AG20443 (cell line): ENCODE data around the gene DISP1.
A peak's percentile ranks its signal among the peaks of the same experiment; 100 is the strongest.

Experiments
- DNase-seq: peaks from one replicate; pipeline ENCODE4 v3.0.0; 2012; ENCODE audit warnings: low spot score, mixed read lengths

Gene DISP1, protein sequence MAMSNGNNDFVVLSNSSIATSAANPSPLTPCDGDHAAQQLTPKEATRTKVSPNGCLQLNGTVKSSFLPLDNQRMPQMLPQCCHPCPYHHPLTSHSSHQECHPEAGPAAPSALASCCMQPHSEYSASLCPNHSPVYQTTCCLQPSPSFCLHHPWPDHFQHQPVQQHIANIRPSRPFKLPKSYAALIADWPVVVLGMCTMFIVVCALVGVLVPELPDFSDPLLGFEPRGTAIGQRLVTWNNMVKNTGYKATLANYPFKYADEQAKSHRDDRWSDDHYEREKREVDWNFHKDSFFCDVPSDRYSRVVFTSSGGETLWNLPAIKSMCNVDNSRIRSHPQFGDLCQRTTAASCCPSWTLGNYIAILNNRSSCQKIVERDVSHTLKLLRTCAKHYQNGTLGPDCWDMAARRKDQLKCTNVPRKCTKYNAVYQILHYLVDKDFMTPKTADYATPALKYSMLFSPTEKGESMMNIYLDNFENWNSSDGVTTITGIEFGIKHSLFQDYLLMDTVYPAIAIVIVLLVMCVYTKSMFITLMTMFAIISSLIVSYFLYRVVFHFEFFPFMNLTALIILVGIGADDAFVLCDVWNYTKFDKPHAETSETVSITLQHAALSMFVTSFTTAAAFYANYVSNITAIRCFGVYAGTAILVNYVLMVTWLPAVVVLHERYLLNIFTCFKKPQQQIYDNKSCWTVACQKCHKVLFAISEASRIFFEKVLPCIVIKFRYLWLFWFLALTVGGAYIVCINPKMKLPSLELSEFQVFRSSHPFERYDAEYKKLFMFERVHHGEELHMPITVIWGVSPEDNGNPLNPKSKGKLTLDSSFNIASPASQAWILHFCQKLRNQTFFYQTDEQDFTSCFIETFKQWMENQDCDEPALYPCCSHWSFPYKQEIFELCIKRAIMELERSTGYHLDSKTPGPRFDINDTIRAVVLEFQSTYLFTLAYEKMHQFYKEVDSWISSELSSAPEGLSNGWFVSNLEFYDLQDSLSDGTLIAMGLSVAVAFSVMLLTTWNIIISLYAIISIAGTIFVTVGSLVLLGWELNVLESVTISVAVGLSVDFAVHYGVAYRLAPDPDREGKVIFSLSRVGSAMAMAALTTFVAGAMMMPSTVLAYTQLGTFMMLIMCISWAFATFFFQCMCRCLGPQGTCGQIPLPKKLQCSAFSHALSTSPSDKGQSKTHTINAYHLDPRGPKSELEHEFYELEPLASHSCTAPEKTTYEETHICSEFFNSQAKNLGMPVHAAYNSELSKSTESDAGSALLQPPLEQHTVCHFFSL (N-terminal part only)

DNA sequence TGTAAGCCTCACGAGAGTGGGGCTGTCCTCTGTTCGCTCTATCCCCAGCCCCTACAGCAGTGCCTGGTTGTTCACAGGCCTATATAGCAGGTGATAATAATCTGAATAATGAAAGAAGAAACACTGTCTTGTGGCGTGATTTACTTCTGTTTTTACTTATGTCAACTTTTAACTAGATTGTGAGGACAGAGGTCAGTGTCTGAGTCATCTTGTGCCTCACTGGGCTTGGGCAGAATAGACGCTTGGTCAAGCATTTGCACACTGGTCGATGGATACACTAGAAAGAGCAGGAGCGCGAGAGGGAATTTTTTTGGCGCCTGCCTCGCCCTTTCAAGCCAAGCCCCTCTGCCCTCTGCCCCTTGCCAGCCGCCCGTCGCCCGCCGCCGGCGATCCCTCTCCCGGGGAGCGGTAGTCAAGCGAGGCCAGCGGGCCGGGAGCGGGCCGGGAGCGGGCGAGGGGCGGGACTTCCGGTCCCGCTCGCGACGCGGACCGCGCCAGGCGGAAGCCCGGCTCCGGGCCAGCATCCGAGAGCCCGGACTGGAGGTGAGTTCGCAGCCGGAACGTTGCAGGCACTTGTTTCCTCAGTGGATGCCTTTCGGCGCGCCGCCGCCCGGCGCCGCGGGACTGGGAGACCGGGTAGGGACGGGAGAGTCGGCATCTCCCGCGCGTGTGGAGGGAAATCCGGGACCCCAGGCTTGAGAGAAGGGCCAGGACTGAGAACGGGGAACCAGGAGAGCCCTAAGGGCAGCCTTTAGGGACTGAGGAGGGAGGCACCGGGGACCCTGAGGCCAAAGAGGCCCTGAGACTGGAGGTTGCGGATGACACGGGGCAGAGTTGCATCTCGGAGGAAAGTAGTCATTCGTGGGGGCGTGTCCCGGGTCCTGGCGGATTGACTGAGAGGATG is at the start of gene DISP1:
Gene DISP1 (plus strand): TSS at position 504 of the 904 bp plus-strand sequence. CDS start 127,785 bp downstream, outside the sequence.
- DNase-seq: peak; percentile 95

- no peak for DNase-seq
These were observed 47.7 kb upstream of the DISP1 start for GRCh38 chr1:222767152-222767571.

GRCh38 chr1:222768592-222768991 is 46.2 kb upstream of the DISP1 start:
- DNase-seq: no peak

DNA sequence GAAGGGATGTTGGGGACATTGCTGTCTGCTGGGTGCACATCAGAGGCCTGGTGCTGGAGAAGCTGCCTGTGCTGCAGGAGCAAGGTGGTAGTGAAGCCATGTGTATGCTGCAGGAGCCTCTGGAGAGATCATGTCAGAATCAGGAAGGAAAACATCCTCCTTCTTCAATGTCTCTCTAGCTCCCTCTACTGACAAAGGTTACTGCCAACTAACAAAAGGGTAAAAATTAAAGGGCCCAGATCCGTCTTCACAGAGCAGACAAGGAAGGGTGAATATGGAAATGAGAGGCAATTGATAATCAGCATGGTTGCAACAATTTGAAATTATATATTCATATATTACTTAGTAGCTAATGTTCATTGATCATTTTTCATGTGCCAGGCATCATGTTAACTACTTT is 45.7 kb upstream of the DISP1 start:
- DNase-seq: no peak

- no peak for DNase-seq
These were observed 44.7 kb upstream of the DISP1 start for GRCh38 chr1:222769971-222770620.

- no peak for DNase-seq
These were observed 41.9 kb upstream of the DISP1 start for GRCh38 chr1:222772996-222773379.

DNA sequence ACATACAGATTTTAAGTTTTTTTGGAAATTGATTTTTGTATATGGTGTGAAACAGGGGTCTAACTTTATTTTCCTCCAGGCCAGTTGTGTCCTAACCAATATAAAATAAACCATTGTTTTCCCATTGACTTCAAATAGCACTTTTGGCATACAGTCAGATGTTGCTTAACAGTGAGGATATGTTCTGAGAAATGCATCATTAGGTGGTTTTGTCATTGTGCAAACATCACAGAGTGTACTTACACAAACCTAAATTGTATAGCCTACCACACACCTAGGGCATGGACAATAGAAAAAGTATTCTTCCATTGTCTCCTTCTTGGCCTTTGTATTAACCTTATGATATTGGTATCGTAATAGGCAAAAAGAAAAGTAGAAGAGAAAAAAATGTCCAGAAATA is 37.4 kb upstream of the DISP1 start:
- no peak for DNase-seq

- DNase-seq: no peak
These were observed 36.9 kb upstream of the DISP1 start for GRCh38 chr1:222777977-222778376.

DNA sequence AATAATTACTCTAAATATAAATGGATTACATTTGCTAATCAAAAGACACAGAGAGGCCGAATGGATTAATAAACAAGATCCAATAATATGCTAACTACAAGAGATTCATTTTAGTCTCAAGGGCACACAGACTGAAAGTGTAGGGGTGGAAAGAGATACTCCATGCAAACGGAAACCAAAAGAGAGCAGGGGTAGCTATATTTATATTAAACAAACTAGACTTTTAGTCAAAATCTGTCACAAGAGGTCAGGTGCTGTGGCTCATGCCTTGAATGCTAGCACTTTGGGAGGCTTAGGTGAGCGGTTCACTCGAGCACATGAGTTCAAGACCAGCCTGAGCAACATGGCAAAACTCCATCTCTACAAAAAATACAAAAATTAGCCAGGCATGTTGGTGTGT is 33.6 kb upstream of the DISP1 start:
- DNase-seq: no peak

GRCh38 chr1:222783051-222783450 is 31.8 kb upstream of the DISP1 start:
- no peak for DNase-seq

DNA sequence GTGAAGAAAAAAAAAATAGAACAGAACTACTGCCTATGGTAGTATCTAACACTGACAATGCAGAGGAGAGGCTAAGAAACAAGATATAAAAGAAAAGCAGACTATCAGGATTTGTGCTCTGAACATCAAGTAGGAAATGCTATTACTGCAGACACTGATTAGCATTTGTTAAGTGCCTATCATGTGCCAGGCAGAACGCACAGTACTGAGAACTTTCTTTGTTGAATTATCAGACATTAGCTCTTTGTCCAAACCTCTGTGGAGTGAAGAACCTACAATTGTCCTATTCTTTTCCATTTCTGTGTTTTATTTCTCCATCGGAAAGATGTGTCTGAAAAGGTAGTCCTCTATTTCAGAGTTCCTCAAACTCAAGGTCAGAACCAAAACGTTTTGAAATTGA is 30.5 kb upstream of the DISP1 start:
- DNase-seq: no peak

DNA sequence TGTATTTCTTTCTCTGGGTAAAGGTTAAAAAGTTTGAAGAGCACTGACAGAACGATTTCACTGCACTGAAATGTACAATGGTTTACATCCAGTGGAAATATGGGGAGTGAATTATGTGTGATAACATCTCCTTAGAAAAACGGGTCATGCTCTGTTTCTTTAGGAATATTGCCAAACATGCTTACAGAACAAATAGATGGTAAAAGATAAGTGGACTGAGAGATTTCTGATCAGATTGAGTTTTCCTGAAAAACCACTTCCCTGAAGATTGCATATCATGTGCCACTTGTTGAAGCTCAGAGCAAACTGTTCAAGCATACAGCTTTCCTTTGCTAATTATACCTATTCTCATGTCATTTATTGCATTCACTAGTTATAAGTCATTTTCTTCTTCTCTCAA is 29.9 kb upstream of the DISP1 start:
- DNase-seq: no peak

- no peak for DNase-seq
These were observed 29.3 kb upstream of the DISP1 start for GRCh38 chr1:222785529-222785928.

DNA sequence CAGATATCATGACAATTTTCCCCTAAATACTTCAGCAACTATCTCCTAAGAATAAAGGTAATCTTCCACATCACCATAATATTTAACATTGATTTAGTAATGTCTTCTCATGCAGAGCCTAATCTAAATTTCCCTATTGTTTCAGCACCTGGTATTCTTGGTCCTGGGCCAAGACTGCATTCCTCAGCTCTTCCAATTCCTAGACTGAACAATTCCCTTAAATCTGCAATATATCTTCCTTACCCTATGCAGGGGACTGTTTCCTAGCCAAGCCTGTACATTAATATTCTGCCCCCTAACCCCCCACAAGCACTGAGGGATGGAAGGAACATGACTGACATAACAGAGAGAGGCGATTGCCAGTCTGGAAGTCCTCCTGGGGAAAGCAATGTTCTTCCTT is 28.7 kb upstream of the DISP1 start:
- DNase-seq: no peak

DNA sequence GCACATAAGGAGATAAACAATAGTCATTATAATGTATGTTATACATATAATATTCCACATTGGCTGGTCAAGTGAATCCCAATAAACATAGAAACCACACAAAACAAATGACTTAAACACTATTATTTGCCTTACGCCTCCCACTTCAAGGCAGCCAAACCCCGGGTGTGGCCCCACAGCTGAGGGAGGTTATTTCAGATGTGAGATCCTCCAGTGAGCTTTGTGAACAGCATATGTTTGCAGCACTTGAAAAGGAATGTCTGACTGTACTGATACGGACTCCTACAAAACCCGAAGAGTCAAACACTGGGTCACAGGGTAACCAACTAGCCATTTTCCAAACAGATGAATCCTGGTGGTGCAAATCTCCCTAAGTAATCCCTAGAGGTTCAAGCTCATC is 27.1 kb upstream of the DISP1 start:
- peak; percentile 35 for DNase-seq

DNA sequence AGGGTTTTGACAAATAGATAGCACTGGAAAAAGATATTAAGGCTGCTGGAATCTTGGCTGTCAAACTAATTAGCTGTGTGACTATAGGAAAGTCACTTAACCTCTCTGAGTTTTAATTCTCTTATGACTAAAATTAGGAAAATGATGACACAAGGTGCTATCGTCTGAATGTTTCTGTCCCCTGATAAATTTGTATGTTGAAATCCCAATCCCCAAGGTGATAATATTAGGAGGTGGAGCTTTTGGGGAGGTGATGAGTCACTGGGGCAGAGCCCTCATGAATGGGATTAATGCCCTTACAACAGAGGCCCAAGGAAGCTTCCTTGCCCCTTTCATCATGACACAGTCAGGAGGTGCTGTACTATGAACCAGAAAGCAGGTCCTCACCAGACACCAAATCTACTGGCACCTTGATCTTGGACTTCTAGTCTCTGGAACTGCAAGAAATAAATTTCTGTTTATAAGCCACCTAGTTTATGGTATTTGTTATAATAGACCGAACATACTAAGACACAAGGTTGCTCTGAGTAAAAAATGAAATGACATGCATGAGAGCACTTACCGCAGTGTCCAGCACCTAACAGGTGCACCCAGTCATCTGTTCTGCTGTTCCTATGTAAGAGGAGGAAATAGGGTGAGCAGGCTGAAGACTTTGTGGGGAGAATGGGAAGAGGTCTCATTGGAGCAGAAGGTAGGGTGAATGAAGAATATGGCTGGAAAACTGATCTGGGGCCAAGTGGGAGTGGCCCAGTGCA is 26.3 kb upstream of the DISP1 start:
- DNase-seq: no peak

DNA sequence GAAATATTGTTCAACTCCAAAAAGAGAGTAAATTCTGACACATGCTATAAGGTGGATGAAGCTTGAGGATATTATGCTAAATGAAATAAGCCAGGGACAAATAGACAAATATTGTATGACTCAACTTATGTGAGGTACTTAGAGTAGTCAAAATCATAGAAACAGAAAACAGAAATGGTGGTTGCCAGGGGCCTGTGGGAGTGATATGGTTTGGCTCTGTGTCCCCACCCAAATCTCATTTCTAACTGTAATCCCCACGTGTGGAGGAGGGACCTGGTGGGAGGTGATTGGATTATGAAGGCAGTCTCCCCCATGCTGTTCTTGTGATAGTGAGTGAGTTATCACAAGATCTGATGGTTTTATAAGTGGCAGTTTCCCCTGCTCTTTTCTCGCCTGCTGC is 24.7 kb upstream of the DISP1 start:
- DNase-seq: no peak

GRCh38 chr1:222790520-222790919 is 24.3 kb upstream of the DISP1 start:
- DNase-seq: no peak

DNA sequence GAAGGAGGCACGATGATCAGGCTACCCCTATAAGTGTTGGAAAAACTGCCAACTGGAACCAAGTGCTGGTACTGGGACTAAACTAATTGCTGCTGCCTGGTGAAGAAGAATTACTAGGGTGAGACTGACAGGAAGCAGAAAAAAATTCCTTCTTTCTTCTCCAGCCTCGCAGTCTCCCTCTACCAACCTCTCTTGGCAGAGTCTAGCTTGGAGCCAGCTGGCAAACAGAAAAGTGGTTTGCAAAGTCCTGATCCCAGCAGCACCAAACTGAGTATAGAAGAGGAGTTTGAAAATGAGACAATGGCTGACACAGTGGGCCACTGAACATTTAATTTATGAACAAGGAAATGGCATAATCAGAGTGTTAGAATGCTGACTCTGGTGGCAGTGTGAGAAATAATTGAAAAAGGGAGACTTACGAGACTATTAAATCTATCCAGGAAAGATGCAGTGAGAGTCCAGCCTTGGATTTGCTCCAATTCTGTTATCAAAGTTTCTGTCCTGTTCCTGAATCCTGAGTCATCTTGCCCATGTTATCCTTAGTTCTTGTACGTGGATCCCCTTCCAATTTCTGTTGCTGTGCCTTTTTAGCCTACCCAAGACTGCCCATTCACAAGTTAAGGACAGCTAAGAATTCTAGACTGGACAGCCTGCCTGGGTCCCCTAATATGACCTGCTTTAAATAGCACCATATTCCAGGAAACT is 23.7 kb upstream of the DISP1 start:
- DNase-seq: no peak
